HG03280 (cell line): ENCODE measurements around the gene NRL.

ENCODE experiments used
- ATAC-seq: cut with Tn5 transposase; IDR thresholded peaks from one replicate; pipeline ENCODE4 v1.9.1; 2021; ENCODE audit warnings: mild to moderate bottlenecking, moderate library complexity; ENCODE audit not compliant: unreplicated experiment

Gene NRL

DNA sequence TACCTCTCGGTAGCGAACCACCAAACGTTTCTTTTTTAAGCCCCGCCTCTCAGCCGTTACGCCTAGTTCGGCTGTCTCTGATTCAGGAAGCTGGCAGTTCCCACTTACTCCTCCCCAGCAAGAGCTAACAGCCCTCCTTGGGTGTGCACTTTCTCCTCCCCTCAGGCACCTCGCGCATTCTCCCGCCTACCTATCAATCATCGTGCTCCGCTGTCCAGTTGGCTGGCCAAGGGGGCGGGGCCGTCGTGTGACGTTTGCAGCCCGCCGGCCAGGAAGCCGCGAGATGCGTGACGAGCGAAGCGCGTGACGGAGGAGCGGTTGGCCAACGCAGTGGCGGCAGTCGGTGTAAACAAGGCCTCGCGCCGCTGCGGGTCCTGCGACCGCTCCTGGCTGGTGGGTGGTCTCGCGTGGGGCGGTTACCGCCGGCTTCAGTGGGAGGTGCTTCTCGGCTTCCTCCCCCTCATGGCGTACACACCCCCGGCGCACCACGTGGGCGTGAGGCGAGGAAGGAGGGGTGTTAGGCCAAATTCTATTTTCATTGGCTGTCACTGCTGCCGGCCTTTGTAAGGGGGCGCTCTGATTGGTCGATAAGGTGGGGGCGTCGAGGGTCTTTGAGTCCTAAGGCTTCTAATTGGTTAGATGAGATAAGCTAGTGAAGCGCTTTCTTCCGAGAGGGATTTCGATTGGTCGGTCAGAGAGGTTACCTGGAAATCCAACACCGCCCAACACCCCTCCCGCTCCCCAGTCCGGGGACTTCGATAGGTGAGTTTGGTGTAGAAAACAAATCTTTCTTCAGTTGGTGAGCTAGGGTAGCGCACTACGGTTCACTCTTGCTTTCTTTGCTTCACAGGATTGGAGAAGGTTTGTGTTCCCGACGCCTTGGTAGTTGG is at the start of gene NRL, which contains the start of gene DCAF11:
Gene NRL (minus strand): TSS at position 418 of the 890 bp plus-strand sequence. CDS start 32,101 bp downstream, outside the sequence.
Gene DCAF11 (plus strand): TSS at position 246 of the 890 bp plus-strand sequence. CDS start 818 bp downstream, outside the sequence.
- ATAC-seq: peak; percentile 85

DNA sequence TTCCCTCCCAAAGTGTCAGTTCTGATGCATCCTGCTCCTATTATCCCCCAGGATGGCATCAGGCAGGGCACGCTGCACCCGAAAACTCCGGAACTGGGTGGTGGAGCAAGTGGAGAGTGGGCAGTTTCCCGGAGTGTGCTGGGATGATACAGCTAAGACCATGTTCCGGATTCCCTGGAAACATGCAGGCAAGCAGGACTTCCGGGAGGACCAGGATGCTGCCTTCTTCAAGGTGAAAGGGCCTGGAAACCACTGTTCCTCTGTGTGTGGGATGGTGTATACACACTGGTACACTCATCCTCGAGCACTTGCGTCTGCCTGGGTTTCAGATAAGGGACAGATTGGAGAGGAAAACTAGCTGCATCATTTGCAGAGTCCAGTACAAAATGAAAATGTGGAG is 47.3 kb upstream of the NRL start:
- ATAC-seq: no peak

DNA sequence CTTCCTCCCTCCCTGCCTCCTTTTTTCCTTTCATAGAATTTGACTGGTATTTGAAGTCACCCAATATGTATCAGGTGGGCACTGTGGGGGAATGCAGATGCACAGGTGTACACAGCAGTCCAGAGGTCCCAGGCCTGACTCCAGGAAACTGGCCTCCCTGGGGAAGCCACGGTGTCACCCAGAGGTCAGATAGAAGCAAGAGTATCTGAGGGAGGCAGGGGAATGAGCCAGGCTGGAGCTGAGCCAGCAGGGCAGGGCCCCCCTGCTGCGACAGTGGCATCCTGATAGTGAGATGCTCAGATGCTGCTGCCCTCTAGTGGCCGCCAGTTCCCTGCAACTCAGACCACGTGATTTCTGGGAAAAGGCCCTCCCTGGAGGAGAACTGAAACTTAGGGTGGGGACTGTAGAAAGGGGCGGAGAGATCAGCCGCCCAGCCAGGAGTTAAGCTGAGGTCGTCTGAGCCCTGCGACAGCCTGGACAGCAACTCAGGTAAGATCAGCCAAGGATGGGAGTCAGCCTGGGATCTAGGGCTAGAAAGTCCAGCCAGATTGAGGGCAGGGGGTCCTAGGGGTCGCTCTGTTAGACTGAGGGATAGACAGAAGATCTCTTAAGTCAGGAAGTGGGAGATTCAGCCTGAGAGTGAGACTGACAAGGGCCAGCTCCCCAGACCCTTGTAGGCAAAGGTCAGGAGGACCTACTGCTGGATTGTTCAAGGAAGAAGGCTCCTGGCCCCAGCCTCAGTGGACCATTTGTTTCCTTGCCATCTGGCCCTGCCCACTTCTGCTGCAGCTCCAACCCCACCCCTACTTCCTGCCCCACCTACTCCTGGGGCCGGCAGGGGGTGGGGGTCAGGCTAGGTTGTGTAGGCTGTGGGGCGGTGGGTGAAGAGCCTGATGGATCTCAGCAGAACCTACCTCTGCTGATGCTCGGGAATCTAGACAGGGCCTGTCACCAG is 46.4 kb upstream of the NRL start, which contains the start of gene IRF9:
Gene IRF9 (plus strand): TSS at position 416 of the 955 bp plus-strand sequence. CDS start 880 bp downstream, outside the sequence.
- ATAC-seq: peak; percentile 82

DNA sequence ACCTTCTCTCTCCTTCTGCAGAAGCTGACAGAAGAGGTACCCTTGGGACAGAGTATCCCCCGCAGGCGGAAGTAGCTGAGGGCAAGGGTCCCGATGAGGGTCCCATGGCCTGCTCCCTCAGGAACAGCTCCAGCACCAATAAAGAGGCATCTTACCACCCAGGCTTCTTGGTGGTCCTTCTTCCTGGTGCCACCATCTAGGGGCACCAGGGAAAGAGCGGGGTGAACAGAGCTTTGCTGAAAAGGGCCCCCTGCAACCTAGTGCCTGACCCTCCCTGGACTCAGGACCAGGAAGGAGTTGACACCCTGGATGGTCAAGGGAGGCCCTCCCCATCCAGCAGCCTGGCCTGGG is 45.7 kb upstream of the NRL start:
- ATAC-seq: no peak

DNA sequence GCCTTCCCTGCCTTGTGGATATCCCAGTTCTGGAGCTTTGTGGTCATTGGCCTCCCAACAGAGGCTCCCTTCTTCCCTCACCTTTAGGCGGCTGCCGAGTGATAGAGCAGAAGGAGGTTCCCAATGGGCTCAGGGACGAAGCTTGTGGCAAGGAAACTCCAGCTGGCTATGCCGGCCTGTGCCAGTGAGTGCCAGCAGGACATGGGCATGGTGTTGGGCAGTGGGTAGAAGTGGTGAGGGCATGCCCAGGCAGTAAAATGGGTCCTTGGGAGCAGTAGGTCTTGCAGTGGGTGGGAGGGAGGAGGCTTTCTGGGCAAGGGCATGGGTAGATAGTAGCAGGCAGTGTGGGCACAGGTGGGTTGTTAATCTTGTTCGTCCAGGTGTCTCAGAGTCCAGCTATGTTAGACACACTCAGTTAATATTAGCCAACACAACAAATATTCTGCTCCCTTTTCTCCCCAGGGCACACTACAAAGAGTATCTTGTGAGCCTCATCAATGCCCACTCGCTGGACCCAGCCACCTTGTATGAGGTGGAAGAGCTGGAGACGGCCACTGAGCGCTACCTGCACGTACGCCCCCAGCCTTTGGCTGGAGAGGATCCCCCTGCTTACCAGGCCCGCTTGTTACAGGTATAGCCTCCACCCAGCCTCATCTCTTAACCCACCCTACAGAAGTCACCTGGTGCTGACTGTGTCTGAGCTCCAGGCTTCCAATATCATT is 45.2 kb upstream of the NRL start:
- no peak for ATAC-seq

DNA sequence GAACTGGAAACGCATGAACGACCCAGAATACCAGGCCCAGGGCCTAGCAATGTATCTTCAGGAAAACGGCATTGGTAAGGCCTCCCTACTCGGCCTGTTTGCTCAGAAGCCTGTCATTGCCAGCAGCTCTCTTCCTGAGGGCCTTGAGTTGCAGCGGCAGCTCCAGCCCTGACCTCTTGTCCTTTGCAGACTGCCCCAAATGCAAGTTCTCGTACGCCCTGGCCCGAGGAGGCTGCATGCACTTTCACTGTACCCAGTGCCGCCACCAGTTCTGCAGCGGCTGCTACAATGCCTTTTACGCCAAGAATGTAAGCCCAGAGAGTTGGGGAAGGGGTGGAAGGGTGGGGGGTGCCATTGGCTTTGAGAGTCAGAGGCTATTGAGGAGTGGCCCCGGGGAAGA is 42.6 kb upstream of the NRL start:
- no peak for ATAC-seq

DNA sequence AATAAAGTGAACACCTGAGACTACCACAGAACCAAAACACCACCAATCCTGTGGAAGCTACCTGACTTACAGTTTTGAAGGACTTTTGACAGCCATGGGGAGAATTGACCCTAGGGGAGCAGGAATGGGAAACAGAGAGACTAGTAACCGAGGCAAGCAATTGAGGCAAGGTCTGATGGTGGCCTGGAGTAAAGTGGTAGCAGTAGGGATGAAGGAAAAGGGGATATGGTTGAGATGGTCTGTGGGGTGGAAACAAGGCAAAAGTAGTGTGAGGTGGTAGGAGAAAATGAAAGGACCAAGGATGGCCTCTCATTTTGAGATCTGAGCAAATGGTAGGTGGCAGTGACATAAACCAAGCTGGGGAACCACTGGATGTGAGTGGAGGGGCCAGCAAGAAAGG is 42.1 kb upstream of the NRL start:
- no peak for ATAC-seq

DNA sequence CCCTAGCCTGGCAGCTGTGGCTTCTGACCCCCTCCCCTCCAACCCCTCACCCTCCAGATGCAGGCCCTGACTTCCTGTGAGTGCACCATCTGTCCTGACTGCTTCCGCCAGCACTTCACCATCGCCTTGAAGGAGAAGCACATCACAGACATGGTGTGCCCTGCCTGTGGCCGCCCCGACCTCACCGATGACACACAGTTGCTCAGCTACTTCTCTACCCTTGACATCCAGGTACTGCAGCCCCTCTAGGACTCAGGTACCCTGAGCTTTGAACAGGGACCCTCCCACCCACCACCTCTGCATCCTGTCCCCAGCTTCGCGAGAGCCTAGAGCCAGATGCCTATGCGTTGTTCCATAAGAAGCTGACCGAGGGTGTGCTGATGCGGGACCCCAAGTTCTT is 40.4 kb upstream of the NRL start:
- no peak for ATAC-seq

DNA sequence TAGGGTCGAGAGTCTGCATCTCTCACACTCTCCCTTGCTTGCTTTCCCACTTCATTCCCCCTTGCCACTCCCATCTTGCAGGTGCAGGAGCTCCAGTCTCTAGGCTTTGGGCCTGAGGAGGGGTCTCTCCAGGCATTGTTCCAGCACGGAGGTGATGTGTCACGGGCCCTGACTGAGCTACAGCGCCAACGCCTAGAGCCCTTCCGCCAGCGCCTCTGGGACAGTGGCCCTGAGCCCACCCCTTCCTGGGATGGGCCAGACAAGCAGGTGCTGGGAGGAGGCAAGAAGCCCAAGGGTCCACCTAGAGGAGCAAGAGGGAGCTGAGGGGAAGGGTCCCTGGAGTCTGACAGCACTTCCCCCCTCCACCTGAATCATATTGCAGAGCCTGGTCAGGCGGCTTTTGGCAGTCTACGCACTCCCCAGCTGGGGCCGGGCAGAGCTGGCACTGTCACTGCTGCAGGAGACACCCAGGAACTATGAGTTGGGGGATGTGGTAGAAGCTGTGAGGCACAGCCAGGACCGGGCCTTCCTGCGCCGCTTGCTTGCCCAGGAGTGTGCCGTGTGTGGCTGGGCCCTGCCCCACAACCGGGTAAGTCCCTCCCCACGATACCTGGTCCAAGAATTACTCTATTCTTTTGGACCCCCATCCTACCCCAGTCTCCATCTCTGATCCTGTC is 36.8 kb upstream of the NRL start:
- ATAC-seq: no peak

DNA sequence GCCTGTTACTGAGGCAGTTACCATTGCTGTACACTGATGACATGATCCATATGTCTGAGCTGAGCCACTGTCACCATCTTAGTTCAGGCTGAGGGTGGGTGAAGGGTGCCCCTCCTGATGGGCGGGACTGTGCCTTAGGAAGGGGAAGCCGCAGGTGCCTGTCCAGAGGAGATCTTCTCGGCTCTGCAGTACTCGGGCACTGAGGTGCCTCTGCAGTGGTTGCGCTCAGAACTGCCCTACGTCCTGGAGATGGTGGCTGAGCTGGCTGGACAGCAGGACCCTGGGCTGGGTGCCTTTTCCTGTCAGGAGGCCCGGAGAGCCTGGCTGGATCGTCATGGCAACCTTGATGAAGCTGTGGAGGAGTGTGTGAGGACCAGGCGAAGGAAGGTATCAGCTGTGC is 36.2 kb upstream of the NRL start:
- ATAC-seq: no peak

DNA sequence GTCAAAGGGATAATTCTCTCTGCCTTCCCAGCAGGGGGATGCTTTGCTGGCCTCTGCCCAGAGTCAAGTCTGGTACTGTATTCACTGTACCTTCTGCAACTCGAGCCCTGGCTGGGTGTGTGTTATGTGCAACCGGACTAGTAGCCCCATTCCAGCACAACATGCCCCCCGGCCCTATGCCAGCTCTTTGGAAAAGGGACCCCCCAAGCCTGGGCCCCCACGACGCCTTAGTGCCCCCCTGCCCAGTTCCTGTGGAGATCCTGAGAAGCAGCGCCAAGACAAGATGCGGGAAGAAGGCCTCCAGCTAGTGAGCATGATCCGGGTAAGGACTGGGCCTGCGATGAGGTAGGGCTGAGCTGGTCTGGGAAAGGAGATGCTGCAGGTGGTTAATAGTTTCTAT is 35.8 kb upstream of the NRL start:
- no peak for ATAC-seq

DNA sequence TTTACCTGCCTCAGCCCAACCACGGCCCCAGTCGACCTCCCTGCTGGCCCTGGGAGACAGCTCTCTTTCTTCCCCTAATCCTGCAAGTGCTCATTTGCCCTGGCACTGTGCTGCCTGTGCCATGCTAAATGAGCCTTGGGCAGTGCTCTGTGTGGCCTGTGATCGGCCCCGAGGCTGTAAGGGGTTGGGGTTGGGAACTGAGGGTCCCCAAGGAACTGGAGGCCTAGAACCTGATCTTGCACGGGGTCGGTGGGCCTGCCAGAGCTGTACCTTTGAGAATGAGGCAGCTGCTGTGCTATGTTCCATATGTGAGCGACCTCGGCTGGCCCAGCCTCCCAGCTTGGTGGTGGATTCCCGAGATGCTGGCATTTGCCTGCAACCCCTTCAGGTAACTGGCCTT is 35.3 kb upstream of the NRL start:
- no peak for ATAC-seq

DNA sequence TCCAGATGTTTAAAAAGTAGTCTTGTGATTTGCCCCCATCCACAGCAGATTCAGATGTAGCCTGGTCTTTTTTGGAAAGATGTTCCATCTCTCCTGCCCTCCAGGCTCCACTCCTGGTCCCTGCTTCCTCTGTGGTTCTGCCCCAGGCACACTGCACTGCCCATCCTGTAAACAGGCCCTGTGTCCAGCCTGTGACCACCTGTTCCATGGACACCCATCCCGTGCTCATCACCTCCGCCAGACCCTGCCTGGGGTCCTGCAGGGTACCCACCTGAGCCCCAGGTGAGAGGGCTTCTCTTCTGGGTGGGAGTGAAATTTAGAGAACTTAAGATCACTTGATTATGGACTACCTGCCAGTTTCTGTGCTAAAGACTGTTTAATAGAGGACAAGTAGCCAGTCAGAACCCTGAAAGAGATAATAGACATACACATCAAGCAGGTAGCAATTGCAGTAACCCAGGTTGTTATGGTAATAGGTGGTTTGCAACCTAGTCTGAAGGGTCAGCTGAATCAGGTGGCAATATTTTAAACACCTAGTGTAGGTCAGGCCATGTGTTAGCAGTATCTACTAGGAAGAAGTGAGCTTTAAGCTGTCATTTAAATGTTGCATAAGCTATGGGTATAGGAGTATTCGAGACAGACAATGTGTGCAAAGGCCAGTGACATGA is 34.7 kb upstream of the NRL start:
- no peak for ATAC-seq

DNA sequence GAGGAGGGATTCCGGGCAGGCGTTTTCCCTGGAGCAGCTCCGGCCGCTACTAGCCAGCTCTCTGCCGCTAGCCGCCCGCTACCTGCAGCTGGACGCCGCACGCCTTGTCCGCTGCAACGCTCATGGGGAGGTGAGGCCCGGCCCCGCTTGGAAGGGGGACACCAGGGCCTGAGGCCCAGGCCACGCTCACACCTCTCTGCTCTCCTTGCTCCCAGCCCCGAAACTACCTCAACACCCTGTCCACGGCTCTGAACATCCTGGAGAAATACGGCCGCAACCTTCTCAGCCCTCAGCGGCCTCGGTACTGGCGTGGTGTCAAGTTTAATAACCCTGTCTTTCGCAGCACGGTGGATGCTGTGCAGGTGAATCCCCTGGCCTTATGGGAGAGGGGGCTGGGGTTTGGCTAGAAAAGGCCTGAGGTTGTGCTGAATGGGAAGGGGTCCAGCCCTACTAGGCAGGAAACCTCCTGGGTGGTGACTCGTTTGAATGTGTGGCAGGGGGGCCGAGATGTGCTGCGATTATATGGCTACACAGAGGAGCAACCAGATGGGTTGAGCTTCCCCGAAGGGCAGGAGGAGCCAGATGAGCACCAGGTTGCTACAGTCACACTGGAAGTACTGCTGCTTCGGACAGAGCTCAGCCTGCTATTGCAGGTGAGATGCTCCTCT is 33.1 kb upstream of the NRL start:
- ATAC-seq: no peak

DNA sequence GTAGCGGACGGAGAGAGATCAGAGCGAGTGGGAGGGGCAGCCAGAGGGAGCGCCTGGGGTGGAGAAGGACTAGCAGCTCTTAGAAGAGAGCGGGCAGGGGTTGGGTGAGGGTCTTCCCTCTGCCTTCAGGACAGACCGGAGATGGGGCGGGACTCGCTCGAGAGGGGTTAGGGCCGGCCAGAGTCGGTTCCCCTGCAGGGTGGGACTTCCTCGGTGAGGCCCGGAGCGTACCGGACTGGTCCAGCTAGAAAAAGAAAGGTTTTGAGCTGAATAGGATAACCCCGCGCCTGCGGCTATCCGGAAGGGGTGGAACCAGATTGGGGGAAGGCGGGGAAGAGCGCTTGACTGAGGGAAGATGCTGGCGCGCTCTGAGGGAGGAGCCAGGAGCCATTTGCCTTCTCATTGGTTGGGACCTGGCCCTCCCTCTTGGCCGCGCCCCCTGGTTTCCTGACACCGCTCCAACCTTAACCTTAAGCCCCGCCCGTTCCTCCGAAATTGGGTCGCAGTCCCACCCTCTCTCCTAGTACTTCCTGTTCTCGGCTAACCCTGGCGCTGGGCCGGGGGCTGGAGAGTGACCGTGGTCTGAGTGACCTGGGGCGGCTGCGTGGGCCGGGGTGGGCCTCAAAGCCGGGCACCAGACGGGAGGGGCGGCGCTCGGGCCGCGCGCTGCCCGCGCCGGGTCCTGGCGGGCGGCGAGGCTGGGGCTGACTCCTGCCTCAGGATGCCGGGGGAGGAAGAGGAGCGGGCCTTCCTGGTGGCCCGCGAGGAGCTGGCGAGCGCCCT is 32.4 kb upstream of the NRL start, which contains the start of gene RNF31:
Gene RNF31 (plus strand): TSS at position 521 of the 783 bp plus-strand sequence. CDS start 201 bp downstream, at position 722.
- ATAC-seq: peak; percentile 81

DNA sequence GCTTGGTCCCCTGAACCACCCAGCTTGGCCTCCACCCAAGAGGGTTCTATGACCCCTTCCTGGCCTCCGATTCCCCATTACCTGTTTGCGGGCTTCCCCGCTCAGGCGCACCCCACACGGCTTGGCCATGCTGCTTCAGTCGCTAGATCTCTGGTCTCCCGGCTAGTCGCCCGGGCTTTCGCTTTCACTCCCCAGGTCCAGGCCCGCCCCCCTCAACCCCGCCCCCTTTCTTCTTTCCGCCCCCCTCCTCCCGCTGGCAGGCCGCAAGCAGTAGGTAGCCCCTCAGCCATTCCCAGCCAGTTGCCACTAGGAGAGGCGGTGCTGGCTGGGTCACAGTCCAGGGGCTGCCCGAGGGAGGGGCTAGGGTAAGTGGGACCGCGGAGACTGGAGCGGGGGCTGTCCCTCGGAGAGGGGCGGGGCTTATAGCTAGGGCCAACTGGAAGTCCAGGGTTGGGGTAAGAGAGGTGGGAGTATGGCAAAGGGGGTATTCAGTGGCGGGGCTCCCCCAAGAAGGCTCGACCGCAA is 31.8 kb upstream of the NRL start, which contains the start of gene PSME2:
Gene PSME2 (minus strand): TSS at position 158 of the 525 bp plus-strand sequence. CDS start 29 bp downstream, at position 129.
- peak; percentile 57 for ATAC-seq

DNA sequence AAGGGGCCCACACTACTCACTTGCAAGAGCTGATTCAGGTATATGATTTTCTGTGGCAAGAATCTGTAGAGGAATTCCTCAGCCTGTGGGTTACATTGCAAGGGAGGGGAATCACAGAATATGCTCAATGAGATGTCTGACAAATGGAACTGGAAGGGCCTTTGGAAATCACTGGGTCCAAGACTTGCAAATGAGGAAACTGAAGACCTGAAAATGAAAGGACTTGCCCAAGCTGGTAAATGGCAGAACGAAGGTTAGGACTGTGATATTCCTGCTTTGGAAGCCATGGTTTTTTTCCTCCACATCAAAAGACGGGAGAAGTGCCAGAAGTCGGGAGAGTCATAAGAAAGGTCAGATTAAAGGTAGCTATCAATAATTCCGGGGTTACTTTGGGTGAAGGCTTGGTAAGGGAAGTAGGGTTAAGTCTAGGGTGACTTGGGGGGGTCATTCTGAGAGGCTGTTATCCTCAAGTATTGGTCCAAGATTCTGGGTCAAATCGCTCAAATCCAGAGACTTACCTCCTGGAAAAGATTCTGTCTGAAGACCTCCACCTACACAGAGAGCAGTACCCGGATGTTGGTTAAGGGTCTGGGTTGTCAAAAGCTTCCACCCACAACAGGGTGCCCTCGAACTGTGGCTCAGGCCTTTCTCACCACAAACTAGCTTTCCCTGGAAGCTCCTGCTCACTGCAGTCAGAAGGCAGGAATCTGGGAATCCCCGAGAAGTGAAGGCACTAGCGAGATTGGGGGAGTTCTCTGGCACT is 31.1 kb upstream of the NRL start:
- ATAC-seq: no peak
